COLO668 (cell line): ENCODE data around the gene ANLN.
"Not testable (repeated sequence)": the region's sequence is repeated elsewhere in the genome, so short reads cannot be mapped to it uniquely, and the experiment has no call there.

Source experiments
- DNase-seq: peaks from one replicate; lab custom pipeline; 2025; ENCODE audit not compliant: unreplicated experiment; lab: John Stamatoyannopoulos, UW

ANLN gene

DNA sequence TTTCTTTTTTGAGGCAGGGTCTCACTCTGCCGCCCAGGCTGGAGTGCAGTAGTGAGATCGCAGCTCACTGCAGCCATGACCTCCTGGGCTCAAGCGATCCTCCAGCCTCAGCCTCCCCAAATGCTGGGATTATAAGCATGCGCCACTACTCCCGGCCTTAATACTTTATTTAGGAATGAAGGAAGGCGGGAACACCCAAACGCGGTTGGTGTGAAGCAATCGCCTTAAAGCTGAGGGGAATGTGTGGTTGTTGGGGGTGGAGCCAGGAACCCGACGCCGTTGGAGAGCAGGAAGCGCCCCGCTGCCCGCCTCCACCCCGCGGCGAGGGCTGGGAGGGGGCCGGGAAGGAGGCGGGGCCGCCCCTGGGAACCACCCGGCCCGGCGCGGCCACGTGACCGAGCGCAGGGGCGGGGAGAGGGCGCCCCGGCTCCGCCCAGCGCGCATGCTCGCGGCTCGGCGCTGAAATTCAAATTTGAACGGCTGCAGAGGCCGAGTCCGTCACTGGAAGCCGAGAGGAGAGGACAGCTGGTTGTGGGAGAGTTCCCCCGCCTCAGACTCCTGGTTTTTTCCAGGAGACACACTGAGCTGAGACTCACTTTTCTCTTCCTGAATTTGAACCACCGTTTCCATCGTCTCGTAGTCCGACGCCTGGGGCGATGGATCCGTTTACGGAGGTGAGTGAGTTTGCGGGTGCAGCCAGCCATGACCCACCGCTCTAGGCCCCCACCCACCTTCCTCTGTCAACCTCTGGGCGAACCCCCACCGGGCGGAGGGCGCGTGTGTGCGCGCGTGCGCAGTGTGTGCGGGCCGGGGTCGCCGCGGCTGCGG lies at the start of gene ANLN:
Gene ANLN (plus strand): TSS at position 492 of the 828 bp plus-strand sequence. CDS start 165 bp downstream, at position 657.
- DNase-seq, result peak; percentile 99

- DNase-seq, result no peak
Measured at GRCh38 chr7:36343548-36343947, 46.1 kb upstream of the ANLN start.

GRCh38 chr7:36344622-36345021 lies 45.0 kb upstream of the ANLN start:
- DNase-seq, result no peak

- no peak for DNase-seq
Measured at GRCh38 chr7:36346260-36346831, 43.3 kb upstream of the ANLN start.

DNA sequence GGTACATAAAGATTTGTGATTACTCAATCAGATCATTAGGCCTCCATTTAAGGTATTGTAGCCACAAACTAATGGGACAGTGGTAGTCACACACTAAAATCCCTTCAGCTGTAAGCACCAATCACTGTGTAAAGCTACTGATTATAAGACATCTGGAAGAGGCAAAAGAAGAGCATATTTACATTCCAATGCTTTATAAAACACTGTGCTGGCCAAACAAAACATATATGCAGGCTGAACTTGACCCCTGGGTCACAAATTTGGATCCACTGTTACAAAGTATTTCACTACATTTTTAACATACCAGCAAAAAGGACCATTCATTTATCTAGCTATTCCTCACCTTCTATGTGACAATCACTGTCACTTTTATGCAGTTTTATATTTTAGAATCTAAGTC lies 41.4 kb upstream of the ANLN start:
- DNase-seq, result no peak

- no peak for DNase-seq
Measured at GRCh38 chr7:36348771-36349170, 40.9 kb upstream of the ANLN start.

- no peak for DNase-seq
Measured at GRCh38 chr7:36349626-36350025, 40.0 kb upstream of the ANLN start.

DNA sequence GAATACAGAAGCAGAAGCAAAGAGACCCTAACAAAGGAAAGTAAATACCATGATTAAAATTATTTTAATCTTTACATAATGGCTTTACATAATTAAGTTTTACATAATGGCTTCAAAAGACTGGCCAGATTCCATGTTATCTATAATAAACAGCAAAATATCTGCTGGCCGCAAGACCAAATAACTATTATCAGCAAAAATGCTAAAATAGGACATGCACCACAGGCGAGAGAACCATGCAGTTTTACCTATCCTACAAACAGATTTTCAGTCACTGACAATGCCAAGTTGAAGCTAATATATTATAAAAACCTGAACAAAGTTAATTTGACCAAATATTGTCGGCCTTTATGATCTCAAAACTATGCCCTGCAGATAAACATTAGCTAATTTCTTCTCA lies 34.2 kb upstream of the ANLN start:
- no peak for DNase-seq

- no peak for DNase-seq
Measured at GRCh38 chr7:36357054-36357453, 32.6 kb upstream of the ANLN start.

- no peak for DNase-seq
Measured at GRCh38 chr7:36358589-36358988, 31.1 kb upstream of the ANLN start.

GRCh38 chr7:36360244-36360643 lies 29.4 kb upstream of the ANLN start:
- DNase-seq, result no peak

GRCh38 chr7:36361227-36361626 lies 28.4 kb upstream of the ANLN start:
- DNase-seq, result no peak

DNA sequence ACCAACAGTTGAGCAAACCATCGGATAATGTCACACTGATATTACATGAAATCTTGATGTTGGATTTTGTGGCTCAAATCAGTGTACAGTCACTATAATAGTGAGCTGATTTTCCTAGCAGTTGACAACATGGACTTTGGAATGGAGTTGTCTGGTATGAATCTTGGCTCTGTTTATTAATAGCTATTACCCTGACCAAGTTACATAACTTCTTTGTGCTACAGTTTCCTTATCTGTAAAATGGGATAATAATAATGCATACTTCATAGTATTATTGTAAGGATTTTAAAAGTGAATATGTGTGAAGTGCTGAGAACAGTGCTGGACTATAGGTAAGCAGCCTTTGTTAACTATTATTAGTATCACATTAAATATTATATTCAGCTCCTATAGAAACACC lies 26.1 kb upstream of the ANLN start:
- no peak for DNase-seq

DNA sequence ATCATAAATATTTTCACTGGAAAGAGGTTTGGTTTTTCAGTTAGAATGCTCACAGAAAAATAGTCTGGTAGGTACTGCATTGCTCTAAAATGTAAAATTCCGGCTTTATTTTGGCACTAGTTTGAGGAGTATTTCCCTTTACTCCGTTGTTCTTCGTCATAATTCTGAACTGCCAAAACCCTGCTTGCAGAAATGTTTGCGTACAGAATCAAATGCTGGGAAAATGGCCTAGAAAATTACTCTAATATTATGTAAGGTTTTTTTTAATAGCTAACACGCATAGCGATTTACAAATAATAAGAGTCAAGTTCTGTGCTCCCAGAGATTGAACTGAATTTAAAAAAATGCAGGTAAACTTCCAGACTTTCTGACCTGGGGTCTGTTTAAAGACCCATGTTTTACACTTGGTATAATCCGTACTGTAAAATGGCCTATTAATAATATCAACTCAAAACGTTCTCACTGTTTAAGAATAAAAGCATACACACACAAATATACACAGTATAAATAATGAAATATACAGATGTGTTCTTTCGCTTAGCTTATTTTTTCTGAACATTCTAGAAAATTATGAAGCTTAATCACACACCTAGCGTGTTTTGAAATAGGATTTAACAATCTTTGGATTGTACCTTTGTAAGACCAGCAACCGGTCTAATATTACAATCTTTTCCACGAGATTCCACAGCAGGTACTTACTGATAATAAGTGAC lies 23.5 kb upstream of the ANLN start:
- DNase-seq, result no peak

DNA sequence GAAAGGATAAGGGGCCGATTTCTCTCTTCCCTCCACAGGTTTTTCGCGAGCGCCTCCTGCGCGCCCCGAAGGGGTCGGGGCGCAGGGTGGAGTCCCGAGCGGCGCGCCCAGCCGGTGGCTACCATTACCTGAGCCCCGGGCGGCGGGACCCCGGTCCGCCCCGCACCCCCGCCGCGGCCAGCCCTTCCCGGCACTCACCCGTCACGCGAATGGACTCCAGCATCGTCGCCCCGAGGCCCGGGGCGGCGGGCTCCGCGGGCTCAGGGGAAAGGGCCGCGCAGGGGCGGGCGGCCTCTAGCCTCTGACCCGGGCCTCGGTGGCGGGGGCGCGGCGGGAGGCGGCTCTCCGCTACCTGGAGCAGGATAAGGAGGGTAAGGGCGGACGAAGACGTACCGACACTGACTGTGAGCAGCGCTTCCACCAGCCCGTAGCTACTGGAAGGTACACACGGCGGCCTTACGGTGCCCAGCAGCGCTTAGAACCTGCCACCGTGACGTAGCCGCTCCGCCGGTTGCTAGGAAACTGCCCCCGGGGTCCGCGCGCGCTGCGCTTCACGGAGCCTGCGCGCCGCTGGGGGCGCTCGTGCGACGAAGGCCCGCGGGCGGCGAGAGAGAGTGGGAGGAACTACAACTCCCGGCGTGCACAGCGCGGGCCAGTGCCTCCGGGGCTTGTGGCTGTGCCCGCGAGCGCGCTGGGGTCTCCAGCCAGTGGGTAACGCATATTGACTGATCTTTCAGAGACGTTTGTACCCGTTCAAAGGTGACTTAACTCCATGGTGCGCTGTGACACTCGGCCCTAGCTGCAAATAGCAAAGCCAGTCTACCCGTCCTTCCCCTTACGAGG lies 22.7 kb upstream of the ANLN start:
- peak; percentile 99 for DNase-seq

GRCh38 chr7:36367561-36368077 lies 22.0 kb upstream of the ANLN start:
- no peak for DNase-seq

GRCh38 chr7:36368496-36368895 lies 21.2 kb upstream of the ANLN start:
- no peak for DNase-seq

- DNase-seq, result no peak
Measured at GRCh38 chr7:36369171-36369570, 20.5 kb upstream of the ANLN start.

GRCh38 chr7:36370046-36370445 lies 19.6 kb upstream of the ANLN start:
- no peak for DNase-seq

DNA sequence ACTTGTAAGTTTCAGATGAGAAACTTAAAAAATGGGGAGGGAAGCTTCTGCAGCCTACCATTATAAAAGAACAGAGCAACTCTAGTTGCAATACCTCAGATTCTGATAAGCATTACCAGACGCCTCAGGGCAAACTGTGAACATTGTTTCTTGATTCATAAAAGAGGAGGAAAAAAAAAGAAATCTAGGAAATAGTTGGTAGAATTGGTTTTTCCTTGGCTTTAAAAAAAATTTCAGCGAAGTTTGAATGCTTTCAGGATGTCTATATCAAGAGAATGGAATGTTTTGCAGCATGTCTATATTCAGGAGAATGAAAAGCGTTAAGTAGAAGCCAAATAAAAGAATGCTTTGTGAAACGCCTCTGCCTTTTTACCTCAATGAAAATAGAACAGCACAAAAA lies 17.5 kb upstream of the ANLN start:
- DNase-seq, result no peak

GRCh38 chr7:36378555-36378954 lies 11.1 kb upstream of the ANLN start:
- DNase-seq, result not testable (repeated sequence)
